Measurements from ENCODE around the gene CENPX. TPM values are rescaled to one million over a fixed set of nuclear protein-coding genes. Genes with fewer than 3 reads are reported as not detected.

The CENPX gene
- total RNA-seq, 2 donors from 2014 or later, result 91.1 to 238 TPM

- intact Hi-C loops (cut with DNase I), result no loop called here
- Histone ChIP-seq H3K4me3 (peak overlapping the region; percentile 98), H3K9ac (ENCODE audit: low read depth in 2 of 2, low read length in 2 of 2) (peak overlapping the region in 1 of 2 donors; percentile 72), H3K27ac (no peak overlapping the region), H3K27me3 (no peaks in the 10 kb centered on the region), H3K9me3 (no peaks in the 10 kb centered on the region), H3K36me3 (peaks cover 13% of the 10 kb centered on the region), H3K4me1 (peaks cover 8% of the 10 kb centered on the region)
- TF ChIP-seq CTCF (IDR thresholded peaks at IDR 0.05), result no peak
- no peak for DNase-seq
These were observed 41.0 kb upstream of the CENPX start for GRCh38 chr17:82063424-82064415.

- Histone ChIP-seq H3K27me3 (no peaks in the 10 kb centered on the region), H3K9ac (ENCODE audit: low read depth in 2 of 2, low read length in 2 of 2) (no peak overlapping the region), H3K36me3 (peaks cover 19% of the 10 kb centered on the region), H3K27ac (no peak overlapping the region), H3K4me1 (peaks cover 8% of the 10 kb centered on the region), H3K9me3 (no peaks in the 10 kb centered on the region), H3K4me3 (no peak overlapping the region)
- no peak for TF ChIP-seq CTCF (IDR thresholded peaks at IDR 0.05)
- DNase-seq, result no peak
- intact Hi-C loops (cut with DNase I), result no loop called here
These were observed 40.3 kb upstream of the CENPX start for GRCh38 chr17:82062984-82063368.

GRCh38 chr17:82062076-82062983 lies 39.7 kb upstream of the CENPX start:
- DNase-seq, result no peak
- TF ChIP-seq CTCF (IDR thresholded peaks at IDR 0.05), result no peak
- H3K9ac ChIP-seq (ENCODE audit: low read depth in 2 of 2, low read length in 2 of 2), result no peak overlapping the region
- peaks cover 8% of the 10 kb centered on the region for H3K4me1 ChIP-seq
- peaks cover 19% of the 10 kb centered on the region for H3K36me3 ChIP-seq
- H3K27ac ChIP-seq, result no peak overlapping the region
- intact Hi-C loops (cut with DNase I), result no loop called here
- no peak overlapping the region for H3K4me3 ChIP-seq
- H3K9me3 ChIP-seq, result no peaks in the 10 kb centered on the region
- H3K27me3 ChIP-seq, result no peaks in the 10 kb centered on the region

GRCh38 chr17:82061047-82061925 lies 38.6 kb upstream of the CENPX start:
- Histone ChIP-seq H3K36me3 (peaks cover 19% of the 10 kb centered on the region), H3K4me3 (no peak overlapping the region), H3K4me1 (peaks cover 8% of the 10 kb centered on the region), H3K9me3 (no peaks in the 10 kb centered on the region), H3K9ac (ENCODE audit: low read depth in 2 of 2, low read length in 2 of 2) (no peak overlapping the region), H3K27me3 (no peaks in the 10 kb centered on the region), H3K27ac (no peak overlapping the region)
- intact Hi-C loops (cut with DNase I), result no loop called here
- TF ChIP-seq CTCF (IDR thresholded peaks at IDR 0.05), result no peak
- DNase-seq, result no peak

All from colonic mucosa (tissue), 4 donors.